Subcutaneous adipose tissue (tissue), 4 donors: ENCODE measurements around the gene BEST4. TPM values are rescaled to one million over a fixed set of nuclear protein-coding genes. Genes with fewer than 3 reads are reported as not detected.

Source experiments
- total RNA-seq, 4 donors: library from RNA; depleted of rRNA; stranded (reverse); fragments of >200 nt; gene quantifications; one replicate each; pipeline ENCODE4 v1.1.0, GENCODE V29; 2016
- TF ChIP-seq, protein P1 (sequence below): fragments of 450-650 bp; IDR thresholded peaks from one replicate; pipeline ENCODE4 v1.5.1; 2016; ENCODE audit warnings: low read depth, mild to moderate bottlenecking, control low read depth, antibody characterized with exemption, moderate library complexity

The BEST4 gene
- total RNA-seq, 4 donors from 2014 or later = 0.34 to 0.75 TPM; not detected in 2

- TF ChIP-seq, protein P1, sequence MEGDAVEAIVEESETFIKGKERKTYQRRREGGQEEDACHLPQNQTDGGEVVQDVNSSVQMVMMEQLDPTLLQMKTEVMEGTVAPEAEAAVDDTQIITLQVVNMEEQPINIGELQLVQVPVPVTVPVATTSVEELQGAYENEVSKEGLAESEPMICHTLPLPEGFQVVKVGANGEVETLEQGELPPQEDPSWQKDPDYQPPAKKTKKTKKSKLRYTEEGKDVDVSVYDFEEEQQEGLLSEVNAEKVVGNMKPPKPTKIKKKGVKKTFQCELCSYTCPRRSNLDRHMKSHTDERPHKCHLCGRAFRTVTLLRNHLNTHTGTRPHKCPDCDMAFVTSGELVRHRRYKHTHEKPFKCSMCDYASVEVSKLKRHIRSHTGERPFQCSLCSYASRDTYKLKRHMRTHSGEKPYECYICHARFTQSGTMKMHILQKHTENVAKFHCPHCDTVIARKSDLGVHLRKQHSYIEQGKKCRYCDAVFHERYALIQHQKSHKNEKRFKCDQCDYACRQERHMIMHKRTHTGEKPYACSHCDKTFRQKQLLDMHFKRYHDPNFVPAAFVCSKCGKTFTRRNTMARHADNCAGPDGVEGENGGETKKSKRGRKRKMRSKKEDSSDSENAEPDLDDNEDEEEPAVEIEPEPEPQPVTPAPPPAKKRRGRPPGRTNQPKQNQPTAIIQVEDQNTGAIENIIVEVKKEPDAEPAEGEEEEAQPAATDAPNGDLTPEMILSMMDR = no peak
These were observed 3.2 kb upstream of the BEST4 start for GRCh38 chr1:44790968-44791801.

DNA sequence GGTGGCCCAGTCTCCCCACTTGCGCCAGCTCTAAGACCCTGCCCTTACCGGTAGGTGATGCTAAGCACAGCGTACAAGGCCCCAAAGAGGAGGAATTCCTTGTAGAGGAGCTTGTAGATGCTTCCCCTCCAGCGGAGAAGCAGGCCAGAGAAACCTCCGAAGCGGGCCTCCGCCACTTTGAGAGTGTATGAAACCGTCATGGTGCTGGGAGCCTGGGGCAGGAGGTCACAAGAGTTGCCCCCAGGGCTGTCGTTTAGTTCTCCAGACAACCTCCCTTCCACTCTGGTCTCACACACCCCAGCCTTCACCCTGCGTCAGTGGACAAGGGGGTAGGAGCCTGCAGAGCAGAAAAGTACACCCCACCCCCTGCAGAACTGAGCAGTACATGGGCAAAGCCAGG is 464 bp downstream of the BEST4 start:
- TF ChIP-seq, protein P1 = no peak

GRCh38 chr1:44786841-44787426 is 1.0 kb downstream of the BEST4 start:
- TF ChIP-seq, protein P1 = no peak

DNA sequence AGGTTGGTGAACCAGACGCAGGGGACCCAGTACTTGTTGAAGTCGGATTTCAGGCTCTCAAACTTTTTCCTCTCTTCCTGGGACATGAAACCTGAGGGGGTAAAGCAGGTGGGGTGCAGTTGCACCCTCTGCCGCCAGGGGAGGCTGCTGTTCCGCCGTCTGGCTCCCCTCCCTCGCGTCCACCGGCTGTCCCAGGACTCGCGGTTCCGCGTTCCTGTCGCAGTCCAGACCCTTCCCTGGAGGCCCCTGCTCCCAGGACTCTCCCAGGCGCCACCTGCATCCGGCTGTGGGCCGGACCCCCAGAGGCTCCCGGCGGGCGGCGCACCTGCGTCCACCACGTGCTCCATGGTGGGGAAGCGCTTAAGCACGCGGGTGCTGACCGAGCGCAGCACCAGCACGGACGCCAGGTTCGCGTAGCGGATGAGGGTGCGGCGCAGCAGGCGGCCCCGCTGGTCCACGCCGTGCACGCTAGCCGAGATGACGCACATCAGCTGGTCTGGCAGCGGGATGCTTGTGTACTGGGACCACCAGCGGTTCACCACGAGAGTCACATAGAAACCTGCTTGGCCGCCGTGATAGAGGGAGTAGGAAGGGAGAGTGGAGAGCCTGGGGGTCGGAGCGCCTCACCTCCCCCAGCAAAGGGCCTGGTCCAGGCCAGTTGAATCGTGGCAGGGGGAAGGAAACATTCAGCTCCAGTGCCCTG is 1.7 kb downstream of the BEST4 start:
- TF ChIP-seq, protein P1 = no peak

DNA sequence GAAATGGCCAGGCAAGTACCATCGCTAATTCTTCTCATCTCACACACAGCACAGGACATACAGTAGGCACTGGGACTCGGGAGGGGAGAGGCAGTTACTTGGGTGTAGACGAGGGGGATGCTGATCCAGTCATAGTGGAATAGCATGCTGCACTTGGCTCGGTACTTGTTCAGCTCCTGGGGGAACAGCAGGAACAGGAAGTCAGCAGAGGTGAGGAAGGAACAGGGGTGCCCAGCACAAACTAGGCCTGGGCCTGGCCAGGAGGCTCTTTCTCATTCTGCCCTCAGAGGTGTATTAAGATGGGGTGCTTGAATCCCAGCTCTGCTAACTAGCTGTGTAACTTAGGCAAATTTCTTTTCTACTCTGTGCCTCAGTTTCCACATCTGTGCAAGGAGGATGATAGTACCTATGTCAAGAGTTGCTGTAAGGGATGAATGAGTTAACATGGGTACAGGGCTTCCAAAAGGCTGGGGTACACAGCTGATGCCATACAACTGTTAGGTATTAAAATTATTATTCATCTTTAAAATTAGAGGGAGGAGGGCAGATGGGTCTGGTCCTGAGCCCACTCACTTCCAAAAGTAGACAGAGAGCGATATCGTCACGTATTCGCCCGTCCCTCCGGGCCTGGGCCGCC is 2.4 kb downstream of the BEST4 start:
- TF ChIP-seq, protein P1 = no peak

- TF ChIP-seq, protein P1 = no peak
These were observed 3.0 kb downstream of the BEST4 start for GRCh38 chr1:44785029-44785380.
